DOHH2 (cell line): Measurements from ENCODE around the gene EML1.

Experiments used
- H3F3A ChIP-seq: fragments of 200-600 bp; sonication (generic), shearing (Covaris generic); 2 replicates; pipeline ENCODE4 v1.6.0; 2016; ENCODE audit warnings: antibody characterized with exemption, mild to moderate bottlenecking; ENCODE audit not compliant: control insufficient read depth, insufficient read depth
- H3K27ac ChIP-seq: fragments of 200-600 bp; sonication (generic); 2 replicates; pipeline ENCODE4 v1.5.1; 2014; ENCODE audit warnings: low read depth, mild to moderate bottlenecking, low read length, moderate library complexity
- H3K27me3 ChIP-seq: fragments of 200-600 bp; sonication (generic); 2 replicates; pipeline ENCODE4 v1.6.1; 2014; ENCODE audit warnings: mild to moderate bottlenecking, low read length, mixed read lengths; ENCODE audit not compliant: control insufficient read depth
- H3K36me3 ChIP-seq: fragments of 200-600 bp; sonication (generic); 2 replicates; pipeline ENCODE4 v1.6.1; 2014; ENCODE audit warnings: mild to moderate bottlenecking, low read length, moderate library complexity, mixed read lengths; ENCODE audit not compliant: control insufficient read depth
- H3K4me1 ChIP-seq: fragments of 200-600 bp; sonication (generic); 2 replicates; pipeline ENCODE4 v1.6.1; 2014; ENCODE audit warnings: mild to moderate bottlenecking, low read length, mixed read lengths; ENCODE audit not compliant: control insufficient read depth
- H3K4me2 ChIP-seq: fragments of 200-600 bp; sonication (generic); 2 replicates; pipeline ENCODE4 v1.6.0; 2014; ENCODE audit warnings: mild to moderate bottlenecking, low read length, moderate library complexity
- H3K4me3 ChIP-seq: fragments of 200-600 bp; sonication (generic); 2 replicates; pipeline ENCODE4 v1.5.1; 2014; ENCODE audit warnings: mild to moderate bottlenecking, low read length, mixed read lengths
- H3K79me2 ChIP-seq: fragments of 200-600 bp; sonication (generic); 2 replicates; pipeline ENCODE4 v1.6.1; 2014; ENCODE audit warnings: mild to moderate bottlenecking, low read length, mixed read lengths; ENCODE audit not compliant: control insufficient read depth
- H3K9me2 ChIP-seq: fragments of 200-600 bp; sonication (generic); replicated peaks from 2 replicates; pipeline ENCODE4 v1.6.1; 2014; ENCODE audit warnings: mild to moderate bottlenecking, low read length, mixed read lengths; ENCODE audit not compliant: control insufficient read depth
- H3K9me3 ChIP-seq: fragments of 200-600 bp; sonication (generic); 2 replicates; pipeline ENCODE4 v1.6.1; 2014; ENCODE audit warnings: antibody characterized with exemption, low read length, mixed read lengths; ENCODE audit not compliant: control insufficient read depth, insufficient read depth
- H4K20me1 ChIP-seq: fragments of 200-600 bp; sonication (generic); 2 replicates; pipeline ENCODE4 v1.6.0; 2014; ENCODE audit warnings: low read depth, mild to moderate bottlenecking, antibody characterized with exemption, low read length, moderate library complexity; ENCODE audit not compliant: control insufficient read depth, insufficient read depth
- CTCF ChIP-seq: fragments of 200-600 bp; sonication (generic); IDR thresholded peaks from one replicate; pipeline ENCODE4 v1.5.1; 2014; ENCODE audit warnings: antibody characterized with exemption, mild to moderate bottlenecking, low read depth, low read length; ENCODE audit not compliant: poor library complexity, severe bottlenecking
- EZH2phosphoT487 ChIP-seq: fragments of 200-600 bp; sonication (generic); IDR thresholded peaks from 2 replicates; pipeline ENCODE4 v1.6.1; 2017; ENCODE audit warnings: borderline replicate concordance, mild to moderate bottlenecking, antibody characterized with exemption, low read length, moderate library complexity, mixed read lengths

EML1 gene

GRCh38 chr14:99793213-99794150 is at the start of gene EML1:
EML1 (plus strand) TSS chr14:99793413; CDS start chr14:99793477, 64 bp downstream.
- Histone ChIP-seq H3F3A (no peaks in the 10 kb centered on the region), H3K4me2 (peak within 1 kb of the TSS; percentile 56), H3K27ac (no peak within 1 kb of the TSS), H3K79me2 (no peaks in the 10 kb centered on the region), H3K9me3 (no peaks in the 10 kb centered on the region), H3K9me2 (no peaks in the 10 kb centered on the region), H4K20me1 (no peaks in the 10 kb centered on the region), H3K4me1 (peaks cover 3% of the 10 kb centered on the region; the same call in 1 of the 2 replicates), H3K4me3 (peak within 1 kb of the TSS; percentile 35; the same call in 1 of the 2 replicates), H3K36me3 (no peaks in the 10 kb centered on the region), H3K27me3 (peaks cover 49% of the 10 kb centered on the region)
- TF ChIP-seq CTCF = no peak
- no peak for TF ChIP-seq EZH2phosphoT487

- Histone ChIP-seq H3K36me3 (no peaks in the 10 kb centered on the region), H3K9me3 (no peaks in the 10 kb centered on the region), H3F3A (no peaks in the 10 kb centered on the region), H3K4me2 (no peak overlapping the region), H3K27me3 (peaks cover 21% of the 10 kb centered on the region), H3K9me2 (no peaks in the 10 kb centered on the region), H4K20me1 (no peaks in the 10 kb centered on the region), H3K4me1 (peaks cover 6% of the 10 kb centered on the region), H3K79me2 (no peaks in the 10 kb centered on the region), H3K27ac (no peak overlapping the region), H3K4me3 (no peak overlapping the region)
- no peak for TF ChIP-seq EZH2phosphoT487
- TF ChIP-seq CTCF = no peak
These were observed 48.9 kb upstream of the EML1 start for GRCh38 chr14:99744199-99744872.

GRCh38 chr14:99744873-99745224 is 48.4 kb upstream of the EML1 start:
- Histone ChIP-seq H3K36me3 (no peaks in the 10 kb centered on the region), H3K9me3 (no peaks in the 10 kb centered on the region), H4K20me1 (no peaks in the 10 kb centered on the region), H3K27me3 (peaks cover 21% of the 10 kb centered on the region), H3K4me1 (peaks cover 6% of the 10 kb centered on the region), H3K9me2 (no peaks in the 10 kb centered on the region), H3K79me2 (no peaks in the 10 kb centered on the region), H3K4me3 (no peak overlapping the region), H3K4me2 (no peak overlapping the region), H3F3A (no peaks in the 10 kb centered on the region), H3K27ac (no peak overlapping the region)
- TF ChIP-seq EZH2phosphoT487 = no peak
